ENCODE results near the gene ASL. TPM values are rescaled to one million over a fixed set of nuclear protein-coding genes. Genes with fewer than 3 reads are reported as not detected.

The ASL gene
- total and polyA plus RNA-seq, 9 of the 15 experiments (the other 6 are each of a cell fraction or from before 2014, with no cell fraction given), result 2.6 to 67.0 (median 33.3) TPM

DNA sequence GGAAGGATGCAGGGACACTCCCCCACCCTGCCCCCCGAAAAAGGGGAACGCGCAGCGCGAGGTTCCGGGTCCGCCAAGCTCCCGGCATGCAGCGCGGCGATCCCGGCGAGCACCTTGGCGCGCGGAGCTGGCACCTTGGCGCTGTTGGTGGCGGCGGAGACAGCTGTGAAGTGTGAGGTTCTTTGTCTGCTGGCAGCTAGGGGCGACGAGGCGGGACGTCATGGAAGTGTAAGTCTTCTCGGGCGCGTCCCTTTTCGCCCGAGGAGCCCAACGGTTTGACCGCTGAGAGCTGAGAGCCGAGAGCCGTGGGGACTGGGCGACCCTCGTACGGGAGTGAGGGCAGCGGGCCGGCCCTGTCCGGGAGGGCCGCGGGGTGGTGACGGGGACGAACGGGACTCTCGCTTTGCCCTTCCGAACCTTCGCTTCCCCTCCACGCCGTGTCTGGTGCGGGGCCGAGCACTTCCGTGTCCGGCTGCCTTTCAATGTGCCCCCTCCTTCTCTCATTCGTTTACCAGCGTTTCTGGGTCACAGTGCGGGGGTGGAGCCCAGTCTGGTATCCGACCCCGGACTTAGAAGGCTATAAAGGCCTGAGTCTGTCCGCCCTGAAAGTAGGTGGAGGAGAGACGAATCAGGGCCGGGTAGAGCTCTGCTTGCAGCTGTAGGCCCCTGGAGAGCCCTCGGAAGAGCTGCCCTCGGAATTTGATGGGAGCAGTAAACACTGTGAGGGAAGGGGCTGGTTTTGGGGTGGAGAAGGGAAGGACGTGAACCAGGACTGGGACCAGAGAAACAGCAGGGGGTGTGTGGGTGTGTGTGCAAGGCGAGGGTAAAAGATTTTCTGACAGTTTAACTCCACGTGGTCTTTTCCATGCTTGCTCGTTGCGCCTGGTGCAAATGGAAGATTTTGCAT is 39.4 kb downstream of the ASL start, which contains the start of gene CRCP (continued):
- TF ChIP-seq ZBTB40 (IDR thresholded peaks at IDR 0.05) (peak; percentile 73), ZBTB40 (CRISPR knock-in tag; IDR thresholded peaks at IDR 0.05) (no peak), NR4A1 (CRISPR knock-in tag; IDR thresholded peaks at IDR 0.05) (peak; percentile 71; the same call in 1 of the 2 replicates), NR4A1 (tag; IDR thresholded peaks at IDR 0.05) (no peak), MEF2A (IDR thresholded peaks at IDR 0.05; ENCODE audit: control insufficient read depth, low read depth, low read length) (no peak), ZFP36 (IDR thresholded peaks at IDR 0.05; ENCODE audit: low read depth, low read length, partially characterized antibody) (no peak), CXXC5 (CRISPR knock-in tag; IDR thresholded peaks at IDR 0.05) (peak; percentile 72), FOXP1 (CRISPR knock-in tag; IDR thresholded peaks at IDR 0.05) (no peak; the same call in 1 of the 2 replicates), CTCFL (IDR thresholded peaks at IDR 0.05; ENCODE audit: borderline replicate concordance, insufficient read depth, low read depth, low read length, poor library complexity, severe bottlenecking) (peak; percentile 61), TSC22D4 (tag; IDR thresholded peaks at IDR 0.05) (no peak), ZNF212 (CRISPR knock-in tag; IDR thresholded peaks at IDR 0.05) (no peak), XRCC4 (IDR thresholded peaks at IDR 0.05; ENCODE audit: extremely low read depth, insufficient read depth, insufficient read length) (no peak), ZNF668 (CRISPR knock-in tag; IDR thresholded peaks at IDR 0.05) (no peak)
- TF ChIP-seq, protein P1, sequence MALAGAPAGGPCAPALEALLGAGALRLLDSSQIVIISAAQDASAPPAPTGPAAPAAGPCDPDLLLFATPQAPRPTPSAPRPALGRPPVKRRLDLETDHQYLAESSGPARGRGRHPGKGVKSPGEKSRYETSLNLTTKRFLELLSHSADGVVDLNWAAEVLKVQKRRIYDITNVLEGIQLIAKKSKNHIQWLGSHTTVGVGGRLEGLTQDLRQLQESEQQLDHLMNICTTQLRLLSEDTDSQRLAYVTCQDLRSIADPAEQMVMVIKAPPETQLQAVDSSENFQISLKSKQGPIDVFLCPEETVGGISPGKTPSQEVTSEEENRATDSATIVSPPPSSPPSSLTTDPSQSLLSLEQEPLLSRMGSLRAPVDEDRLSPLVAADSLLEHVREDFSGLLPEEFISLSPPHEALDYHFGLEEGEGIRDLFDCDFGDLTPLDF (CRISPR knock-in tag; IDR thresholded peaks at IDR 0.05), result no peak

Data from K562 (cell line).